ENCODE results near the gene ZNF605.
"Not testable (repeated sequence)": the region's sequence is repeated elsewhere in the genome, so short reads cannot be mapped to it uniquely, and the experiment has no call there.

Gene ZNF605

DNA sequence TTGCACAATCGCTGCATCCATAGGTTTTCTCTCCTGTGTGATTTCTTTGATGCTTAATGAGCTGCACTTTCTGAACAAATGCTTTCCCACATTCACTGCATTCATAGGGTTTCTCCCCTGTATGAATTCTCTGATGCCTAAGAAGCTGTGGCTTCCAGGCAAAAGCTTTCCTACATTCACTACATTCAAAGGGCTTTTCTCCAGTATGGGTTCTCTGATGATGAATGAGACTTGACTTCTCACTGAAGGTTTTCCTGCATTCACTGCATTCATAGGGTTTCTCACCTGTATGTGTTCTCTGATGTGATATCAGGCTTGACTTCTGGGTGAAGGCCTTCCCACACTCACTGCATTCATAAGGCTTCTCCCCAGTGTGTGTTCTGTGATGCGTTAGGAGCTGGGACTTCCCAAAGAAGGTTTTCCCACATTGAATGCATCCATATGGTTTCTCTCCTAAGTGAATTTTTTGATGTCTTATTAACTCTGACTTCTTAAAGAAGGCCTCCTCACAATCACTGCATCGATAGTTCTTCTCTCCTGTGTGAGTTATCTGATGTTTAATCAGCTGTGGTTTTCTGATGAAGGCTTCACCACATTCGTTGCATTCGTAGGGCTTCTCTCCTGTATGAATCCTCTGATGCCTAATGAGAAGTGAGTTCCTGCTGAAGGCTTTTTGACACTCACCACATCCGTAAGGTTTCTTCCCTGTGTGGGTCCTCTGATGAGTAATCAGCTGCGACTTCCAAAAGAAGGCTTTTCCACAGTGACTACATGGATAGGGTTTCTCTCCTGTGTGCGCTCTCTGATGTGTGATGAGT lies 30.3 kb downstream of the ZNF605 start:
- H3K36me3 ChIP-seq (ENCODE audit: control insufficient read depth, insufficient read depth, low read length) = peaks cover 19% of the 10 kb centered on the region
- H3K9me3 ChIP-seq (ENCODE audit: control insufficient read depth, insufficient read depth, low read depth, low read length) = peaks cover 88% of the 10 kb centered on the region
- H3K9ac ChIP-seq (ENCODE audit: low read length) = no peak overlapping the region
- H3K4me3 ChIP-seq (ENCODE audit: low read depth, low read length) = no peak overlapping the region
- no peaks in the 10 kb centered on the region for H3K4me1 ChIP-seq (ENCODE audit: control insufficient read depth, insufficient read depth, low read length)
- no peak overlapping the region for H3K27ac ChIP-seq (ENCODE audit: low read depth, low read length)
- H3K27me3 ChIP-seq (ENCODE audit: control insufficient read depth, insufficient read depth, low read length) = no peaks in the 10 kb centered on the region

DNA sequence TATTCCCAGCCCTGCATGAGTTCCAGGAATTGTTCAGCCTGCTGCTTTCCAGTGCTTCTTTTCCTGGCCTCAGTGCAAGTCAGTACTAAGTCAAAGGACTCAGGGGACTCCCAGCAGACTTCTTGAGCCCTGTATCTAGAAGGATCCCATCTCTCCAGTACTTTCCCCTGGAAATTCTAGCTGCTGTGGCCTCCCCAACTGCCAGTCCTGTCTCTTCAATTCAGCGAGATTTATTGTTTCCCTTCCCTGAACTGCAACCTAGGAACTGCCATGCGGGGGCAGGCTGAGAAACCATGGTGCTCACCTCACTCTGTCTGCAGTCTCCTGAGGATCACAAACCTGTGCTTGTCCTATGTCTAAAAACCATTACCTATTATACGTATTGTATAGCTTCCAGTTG lies 31.8 kb downstream of the ZNF605 start:
- Histone ChIP-seq H3K27ac (ENCODE audit: low read depth, low read length) (no peak overlapping the region), H3K4me1 (ENCODE audit: control insufficient read depth, insufficient read depth, low read length) (no peaks in the 10 kb centered on the region), H3K27me3 (ENCODE audit: control insufficient read depth, insufficient read depth, low read length) (no peaks in the 10 kb centered on the region), H3K4me3 (ENCODE audit: low read depth, low read length) (no peak overlapping the region), H3K36me3 (ENCODE audit: control insufficient read depth, insufficient read depth, low read length) (peaks cover 13% of the 10 kb centered on the region), H3K9ac (ENCODE audit: low read length) (no peak overlapping the region), H3K9me3 (ENCODE audit: control insufficient read depth, insufficient read depth, low read depth, low read length) (peaks cover 93% of the 10 kb centered on the region)

DNA sequence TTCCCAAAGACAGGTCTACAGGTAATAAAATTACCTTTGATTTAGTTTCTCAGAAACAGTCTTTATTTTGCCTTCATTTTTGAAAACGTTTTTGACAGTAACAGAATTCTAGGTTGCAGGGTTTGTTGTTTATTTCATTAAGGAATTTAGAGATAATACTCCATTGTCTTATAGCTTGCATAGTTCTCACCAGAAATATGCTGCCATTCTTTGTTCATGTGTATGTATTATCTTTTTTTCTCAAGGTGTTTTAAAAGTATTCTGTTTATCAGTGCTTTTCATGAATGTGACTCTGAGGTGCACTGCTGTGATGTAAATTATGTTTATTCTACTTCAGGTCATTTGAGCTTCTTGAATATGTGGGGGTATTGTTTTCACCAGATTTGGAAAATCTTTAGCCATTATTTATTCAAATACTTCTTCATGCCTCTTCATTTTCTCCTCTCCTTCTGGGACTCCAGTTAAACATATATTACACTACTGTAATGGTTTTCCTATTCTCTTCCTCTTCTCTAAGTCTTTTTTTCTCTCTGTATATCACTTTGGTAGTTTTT lies 32.7 kb downstream of the ZNF605 start:
- no peaks in the 10 kb centered on the region for H3K4me1 ChIP-seq (ENCODE audit: control insufficient read depth, insufficient read depth, low read length)
- peaks cover 89% of the 10 kb centered on the region for H3K9me3 ChIP-seq (ENCODE audit: control insufficient read depth, insufficient read depth, low read depth, low read length)
- no peak overlapping the region for H3K27ac ChIP-seq (ENCODE audit: low read depth, low read length)
- no peak overlapping the region for H3K4me3 ChIP-seq (ENCODE audit: low read depth, low read length)
- H3K27me3 ChIP-seq (ENCODE audit: control insufficient read depth, insufficient read depth, low read length) = no peaks in the 10 kb centered on the region
- H3K36me3 ChIP-seq (ENCODE audit: control insufficient read depth, insufficient read depth, low read length) = peaks cover 13% of the 10 kb centered on the region
- H3K9ac ChIP-seq (ENCODE audit: low read length) = no peak overlapping the region

DNA sequence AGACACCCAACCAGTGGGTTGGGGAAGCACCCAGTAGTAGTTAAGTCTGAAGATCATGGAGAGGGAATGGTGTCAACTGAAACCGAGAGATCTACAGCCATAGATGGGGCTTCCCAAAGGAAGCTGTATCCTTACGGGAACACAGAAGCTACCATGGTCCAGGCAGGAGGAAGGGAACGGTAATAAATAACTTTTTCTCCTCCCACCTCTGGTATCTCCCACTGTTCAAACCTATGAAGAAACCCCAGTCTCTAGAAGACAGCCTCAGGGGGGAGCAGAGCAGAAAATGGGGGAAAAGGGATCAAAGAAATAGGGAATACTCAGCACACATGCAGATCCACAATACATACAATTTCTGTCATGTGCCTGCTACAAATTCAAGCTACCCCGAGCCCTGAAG lies 33.4 kb downstream of the ZNF605 start:
- Histone ChIP-seq H3K4me3 (ENCODE audit: low read depth, low read length) (no peak overlapping the region), H3K9ac (ENCODE audit: low read length) (no peak overlapping the region), H3K4me1 (ENCODE audit: control insufficient read depth, insufficient read depth, low read length) (no peaks in the 10 kb centered on the region), H3K36me3 (ENCODE audit: control insufficient read depth, insufficient read depth, low read length) (peaks cover 13% of the 10 kb centered on the region), H3K27me3 (ENCODE audit: control insufficient read depth, insufficient read depth, low read length) (no peaks in the 10 kb centered on the region), H3K9me3 (ENCODE audit: control insufficient read depth, insufficient read depth, low read depth, low read length) (peaks cover 89% of the 10 kb centered on the region), H3K27ac (ENCODE audit: low read depth, low read length) (no peak overlapping the region)

DNA sequence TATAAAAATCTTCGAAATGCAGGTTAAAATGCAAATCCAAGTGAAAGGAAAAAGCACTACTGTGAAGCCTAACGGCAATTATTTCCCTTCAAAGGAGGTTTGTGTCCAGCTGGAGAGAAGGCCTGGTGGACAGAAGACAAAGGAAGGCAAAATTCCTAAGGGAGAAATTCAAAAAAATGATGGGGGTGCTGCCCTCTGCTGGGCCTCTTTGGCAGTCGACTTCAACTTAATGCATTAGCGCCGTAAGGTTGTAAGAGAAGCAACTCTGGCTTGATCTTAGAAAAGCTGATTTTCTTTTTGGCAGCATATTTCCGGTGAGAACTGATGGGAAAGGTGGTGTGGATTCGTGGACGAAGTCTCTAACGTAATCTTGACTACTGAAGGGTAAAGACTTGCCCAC lies 34.4 kb downstream of the ZNF605 start:
- Histone ChIP-seq H3K36me3 (ENCODE audit: control insufficient read depth, insufficient read depth, low read length) (peaks cover 12% of the 10 kb centered on the region), H3K27ac (ENCODE audit: low read depth, low read length) (no peak overlapping the region), H3K9me3 (ENCODE audit: control insufficient read depth, insufficient read depth, low read depth, low read length) (peaks cover 91% of the 10 kb centered on the region), H3K4me1 (ENCODE audit: control insufficient read depth, insufficient read depth, low read length) (no peaks in the 10 kb centered on the region), H3K4me3 (ENCODE audit: low read depth, low read length) (no peak overlapping the region), H3K27me3 (ENCODE audit: control insufficient read depth, insufficient read depth, low read length) (no peaks in the 10 kb centered on the region), H3K9ac (ENCODE audit: low read length) (no peak overlapping the region)

DNA sequence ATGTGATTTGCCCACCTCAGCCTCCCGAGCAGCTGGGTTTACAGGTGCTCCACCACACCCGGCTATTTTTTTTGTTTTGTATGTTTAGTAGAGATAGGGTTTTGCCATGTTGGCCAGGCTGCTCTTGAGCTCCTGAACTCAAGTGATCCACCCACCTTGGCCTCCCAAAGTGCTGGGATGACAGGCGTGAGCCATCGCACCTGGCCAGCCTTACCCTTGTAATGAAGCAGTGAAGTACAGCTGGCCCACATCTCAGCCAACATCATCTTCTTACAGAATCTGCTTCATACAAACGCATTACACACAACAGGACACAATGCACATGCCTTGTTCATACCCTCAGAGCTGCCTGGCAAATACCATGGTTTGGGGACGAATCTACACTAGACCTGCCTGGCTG lies 37.4 kb downstream of the ZNF605 start:
- H3K9me3 ChIP-seq (ENCODE audit: control insufficient read depth, insufficient read depth, low read depth, low read length) = peaks cover 84% of the 10 kb centered on the region
- H3K9ac ChIP-seq (ENCODE audit: low read length) = no peak overlapping the region
- no peak overlapping the region for H3K4me3 ChIP-seq (ENCODE audit: low read depth, low read length)
- H3K27ac ChIP-seq (ENCODE audit: low read depth, low read length) = no peak overlapping the region
- H3K4me1 ChIP-seq (ENCODE audit: control insufficient read depth, insufficient read depth, low read length) = no peaks in the 10 kb centered on the region
- H3K27me3 ChIP-seq (ENCODE audit: control insufficient read depth, insufficient read depth, low read length) = no peaks in the 10 kb centered on the region
- H3K36me3 ChIP-seq (ENCODE audit: control insufficient read depth, insufficient read depth, low read length) = no peaks in the 10 kb centered on the region

DNA sequence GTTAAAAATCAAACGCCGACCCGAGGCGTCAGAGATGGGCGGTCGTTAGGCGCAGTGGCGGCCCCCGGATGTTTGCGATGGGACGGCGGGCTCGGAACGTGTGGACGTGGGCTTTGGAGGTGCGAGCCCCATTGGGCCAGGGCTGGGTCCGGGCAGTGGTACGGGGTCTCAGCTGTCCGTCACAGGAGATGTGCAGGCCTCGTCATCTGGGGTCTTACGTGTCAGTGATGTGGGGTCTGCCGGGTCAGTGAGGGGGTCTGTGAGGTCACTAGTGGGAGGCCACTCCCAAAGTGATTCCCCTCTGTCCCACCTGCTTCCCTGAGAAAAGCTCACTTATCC lies 47.1 kb downstream of the ZNF605 start:
- H3K4me1 ChIP-seq (ENCODE audit: control insufficient read depth, insufficient read depth, low read length) = no peaks in the 10 kb centered on the region
- H3K9ac ChIP-seq (ENCODE audit: low read length) = peak overlapping the region; percentile 49
- no peak overlapping the region for H3K27ac ChIP-seq (ENCODE audit: low read depth, low read length)
- peaks cover 18% of the 10 kb centered on the region; the same call in 1 of the 2 replicates for H3K27me3 ChIP-seq (ENCODE audit: control insufficient read depth, insufficient read depth, low read length)
- H3K36me3 ChIP-seq (ENCODE audit: control insufficient read depth, insufficient read depth, low read length) = no peaks in the 10 kb centered on the region
- H3K9me3 ChIP-seq (ENCODE audit: control insufficient read depth, insufficient read depth, low read depth, low read length) = peaks cover 16% of the 10 kb centered on the region; the same call in 1 of the 2 replicates
- peak overlapping the region; percentile 74 for H3K4me3 ChIP-seq (ENCODE audit: low read depth, low read length)

DNA sequence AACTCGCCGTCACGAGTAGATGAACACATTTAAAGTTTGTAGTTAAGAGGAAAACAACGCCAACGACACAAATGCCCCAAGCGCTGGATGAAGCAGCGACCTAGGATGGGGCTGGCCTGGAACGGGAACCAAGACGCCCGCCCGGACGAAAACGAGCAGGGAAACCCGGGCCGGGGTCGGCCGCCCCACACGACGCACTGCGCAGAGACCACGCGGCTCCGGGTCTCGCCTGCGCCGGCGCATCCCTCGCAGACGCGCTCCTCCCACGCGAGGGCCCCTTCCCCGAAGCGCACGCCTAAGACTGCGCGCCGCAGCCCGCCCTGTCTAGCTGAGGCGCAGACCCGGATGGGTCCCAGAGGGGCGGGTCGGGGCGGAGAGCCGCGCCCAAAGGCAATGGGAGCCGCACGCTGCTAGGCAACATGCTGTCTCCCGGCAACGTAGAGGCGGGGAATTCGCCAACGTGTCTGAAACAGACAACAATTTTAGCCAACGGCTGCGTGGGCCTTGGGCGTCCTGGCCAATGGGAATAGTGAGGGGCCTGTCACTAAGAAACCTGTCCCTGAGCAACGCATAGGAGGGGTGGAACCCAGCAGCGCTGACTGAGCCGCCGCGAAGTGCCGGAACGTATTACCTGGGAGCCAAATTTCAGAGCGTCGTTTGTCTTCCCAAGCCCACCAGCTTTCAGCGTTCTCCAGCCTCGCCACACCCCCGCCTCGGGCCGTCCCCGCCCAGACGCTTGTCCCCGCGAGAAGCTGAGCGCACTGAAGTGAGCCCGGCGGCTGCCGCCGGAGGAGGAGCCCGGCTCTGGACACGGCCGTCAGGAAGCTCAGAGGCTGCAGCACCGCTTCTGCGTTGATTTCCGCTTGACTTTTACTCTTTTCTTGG lies 47.7 kb downstream of the ZNF605 start:
- H3K9me3 ChIP-seq (ENCODE audit: control insufficient read depth, insufficient read depth, low read depth, low read length) = peaks cover 16% of the 10 kb centered on the region; the same call in 1 of the 2 replicates
- peaks cover 18% of the 10 kb centered on the region; the same call in 1 of the 2 replicates for H3K27me3 ChIP-seq (ENCODE audit: control insufficient read depth, insufficient read depth, low read length)
- peak overlapping the region; percentile 49 for H3K9ac ChIP-seq (ENCODE audit: low read length)
- no peaks in the 10 kb centered on the region for H3K4me1 ChIP-seq (ENCODE audit: control insufficient read depth, insufficient read depth, low read length)
- peak overlapping the region; percentile 74 for H3K4me3 ChIP-seq (ENCODE audit: low read depth, low read length)
- no peaks in the 10 kb centered on the region for H3K36me3 ChIP-seq (ENCODE audit: control insufficient read depth, insufficient read depth, low read length)
- H3K27ac ChIP-seq (ENCODE audit: low read depth, low read length) = no peak overlapping the region

DNA sequence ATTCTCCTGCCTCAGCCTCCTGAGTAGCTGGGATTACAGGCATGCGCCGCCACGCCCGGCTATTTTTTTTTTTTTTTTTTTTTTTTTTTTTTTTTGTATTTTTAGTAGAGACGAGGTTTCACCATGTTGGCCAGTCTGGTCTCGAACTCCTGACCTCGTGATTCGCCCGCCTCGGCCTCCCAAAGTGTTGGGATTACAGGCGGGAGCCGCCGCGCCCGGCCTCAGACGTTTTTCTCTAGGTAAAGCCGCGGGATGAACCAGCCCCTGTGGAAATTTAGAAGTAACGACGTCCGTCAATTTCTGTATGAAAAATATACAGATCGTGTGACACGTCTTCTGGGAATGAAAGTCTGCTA lies 48.3 kb downstream of the ZNF605 start:
- H3K4me1 ChIP-seq (ENCODE audit: control insufficient read depth, insufficient read depth, low read length); H3K27ac ChIP-seq (ENCODE audit: low read depth, low read length); H3K36me3 ChIP-seq (ENCODE audit: control insufficient read depth, insufficient read depth, low read length): not testable (repeated sequence)
- H3K9ac ChIP-seq (ENCODE audit: low read length) = peak overlapping the region; percentile 37
- peak overlapping the region; percentile 74 for H3K4me3 ChIP-seq (ENCODE audit: low read depth, low read length)
- peaks cover 17% of the 10 kb centered on the region; the same call in 1 of the 2 replicates for H3K9me3 ChIP-seq (ENCODE audit: control insufficient read depth, insufficient read depth, low read depth, low read length)
- peaks cover 18% of the 10 kb centered on the region; the same call in 1 of the 2 replicates for H3K27me3 ChIP-seq (ENCODE audit: control insufficient read depth, insufficient read depth, low read length)

DNA sequence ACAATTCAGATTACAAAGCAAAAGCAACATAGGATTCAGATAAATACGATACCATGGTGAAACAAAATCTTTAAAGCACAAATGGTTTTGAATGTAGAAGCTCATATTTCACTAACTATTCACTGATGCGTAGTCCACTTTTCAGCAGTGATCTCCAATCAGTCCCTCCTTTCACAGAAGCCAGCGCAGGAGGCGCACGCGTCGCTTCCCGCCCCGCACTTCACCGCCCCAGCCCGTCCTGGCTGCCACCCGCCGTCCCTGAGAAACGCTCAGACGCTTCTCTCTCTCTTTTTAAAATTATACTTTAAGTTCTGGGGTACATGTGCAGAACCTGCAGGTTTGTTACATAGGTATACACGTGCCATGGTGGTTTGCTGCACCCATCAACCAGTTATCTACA lies 48.9 kb downstream of the ZNF605 start:
- Histone ChIP-seq H3K27ac (ENCODE audit: low read depth, low read length) (no peak overlapping the region), H3K4me3 (ENCODE audit: low read depth, low read length) (no peak overlapping the region; the same call in 1 of the 2 replicates), H3K9me3 (ENCODE audit: control insufficient read depth, insufficient read depth, low read depth, low read length) (peaks cover 16% of the 10 kb centered on the region; the same call in 1 of the 2 replicates), H3K27me3 (ENCODE audit: control insufficient read depth, insufficient read depth, low read length) (peaks cover 18% of the 10 kb centered on the region; the same call in 1 of the 2 replicates), H3K9ac (ENCODE audit: low read length) (no peak overlapping the region), H3K4me1 (ENCODE audit: control insufficient read depth, insufficient read depth, low read length) (no peaks in the 10 kb centered on the region), H3K36me3 (ENCODE audit: control insufficient read depth, insufficient read depth, low read length) (no peaks in the 10 kb centered on the region)
